ENCODE data around the gene NPAS3.

DNA sequence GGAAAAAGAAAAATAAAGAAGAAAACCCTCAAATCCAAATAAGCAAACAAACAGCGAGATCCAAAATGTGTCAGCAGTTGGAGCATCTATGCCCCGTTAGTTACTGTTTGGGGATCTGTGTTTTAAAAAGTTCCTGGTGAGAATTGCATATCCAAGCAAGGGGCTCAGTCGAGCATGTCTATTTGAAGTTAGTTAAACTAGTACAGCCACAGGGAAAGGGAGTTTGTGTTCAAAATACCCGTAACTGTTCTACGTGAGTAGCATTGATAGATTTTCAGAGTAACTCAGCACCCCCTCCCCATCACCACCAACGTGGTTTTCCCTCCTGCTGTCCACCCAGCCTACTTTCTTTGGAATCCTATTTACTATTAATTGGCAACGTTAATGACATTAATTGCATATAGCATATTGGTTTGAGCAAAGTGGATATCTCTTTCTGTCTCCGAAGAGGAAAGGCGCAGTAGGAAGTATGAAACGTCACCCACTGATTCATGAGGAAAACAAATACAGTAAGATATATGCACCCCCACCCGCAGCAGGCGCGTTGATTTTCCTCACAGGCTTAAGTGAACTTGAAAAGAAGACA is 1.5 kb downstream of the NPAS3 start:
- TF ChIP-seq, protein P1, sequence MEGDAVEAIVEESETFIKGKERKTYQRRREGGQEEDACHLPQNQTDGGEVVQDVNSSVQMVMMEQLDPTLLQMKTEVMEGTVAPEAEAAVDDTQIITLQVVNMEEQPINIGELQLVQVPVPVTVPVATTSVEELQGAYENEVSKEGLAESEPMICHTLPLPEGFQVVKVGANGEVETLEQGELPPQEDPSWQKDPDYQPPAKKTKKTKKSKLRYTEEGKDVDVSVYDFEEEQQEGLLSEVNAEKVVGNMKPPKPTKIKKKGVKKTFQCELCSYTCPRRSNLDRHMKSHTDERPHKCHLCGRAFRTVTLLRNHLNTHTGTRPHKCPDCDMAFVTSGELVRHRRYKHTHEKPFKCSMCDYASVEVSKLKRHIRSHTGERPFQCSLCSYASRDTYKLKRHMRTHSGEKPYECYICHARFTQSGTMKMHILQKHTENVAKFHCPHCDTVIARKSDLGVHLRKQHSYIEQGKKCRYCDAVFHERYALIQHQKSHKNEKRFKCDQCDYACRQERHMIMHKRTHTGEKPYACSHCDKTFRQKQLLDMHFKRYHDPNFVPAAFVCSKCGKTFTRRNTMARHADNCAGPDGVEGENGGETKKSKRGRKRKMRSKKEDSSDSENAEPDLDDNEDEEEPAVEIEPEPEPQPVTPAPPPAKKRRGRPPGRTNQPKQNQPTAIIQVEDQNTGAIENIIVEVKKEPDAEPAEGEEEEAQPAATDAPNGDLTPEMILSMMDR (IDR thresholded peaks at IDR 0.05), result no peak
- TF ChIP-seq POLR2A (IDR thresholded peaks at IDR 0.05), result no peak

All from uterus (tissue), 2 donors.